Gastroesophageal sphincter (tissue), 3 donors: ENCODE data around the gene SMIM13.

ENCODE experiments used
- EP300 ChIP-seq: sonication (generic); formaldehyde crosslinking; IDR thresholded peaks from one replicate; pipeline ENCODE4 v1.6.1; 2017; ENCODE audit warnings: antibody characterized with exemption, mild to moderate bottlenecking
- POLR2A ChIP-seq, 2 donors: fragments of 450-650 bp; IDR thresholded peaks; one replicate each; pipeline ENCODE4 v1.6.1; 2017; ENCODE audit warnings: antibody characterized with exemption in 2 of 2, mild to moderate bottlenecking in 2 of 2, moderate library complexity in 1 of 2
- POLR2AphosphoS5 ChIP-seq: sonication (generic); formaldehyde crosslinking; IDR thresholded peaks from one replicate; pipeline ENCODE4 v1.6.1; 2017; ENCODE audit warnings: antibody characterized with exemption
- TF ChIP-seq, protein P1 (sequence below), 4 experiments: fragments of 200-600 bp in 2 of 4; fragments of 450-650 bp in 2 of 4; sonication (generic) in 1 of 4; IDR thresholded peaks; one replicate each; pipeline ENCODE4 v1.5.1; 2017 to 2019; ENCODE audit warnings: antibody characterized with exemption in 4 of 4, mild to moderate bottlenecking in 2 of 4, moderate library complexity in 2 of 4

DNA sequence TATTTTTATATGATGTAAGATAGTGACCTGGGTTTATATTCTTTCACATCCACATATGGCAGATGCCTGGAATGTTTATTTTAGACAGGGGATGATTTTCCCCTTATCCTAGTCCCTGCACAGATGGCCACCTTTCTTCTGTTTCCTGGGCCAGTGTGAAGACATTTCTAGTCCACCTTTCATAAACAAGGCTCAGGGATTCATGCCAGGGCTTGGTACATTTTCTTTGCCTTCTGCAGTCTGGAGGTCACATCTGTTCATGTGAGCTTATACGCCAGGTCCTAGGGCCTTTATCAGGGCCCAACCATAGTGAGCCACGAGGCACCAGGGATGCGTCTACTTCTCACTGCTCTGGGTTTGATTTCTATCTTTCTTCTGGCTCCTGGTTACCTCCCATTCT lies 55.9 kb downstream of the SMIM13 start:
- TF ChIP-seq, protein P1, sequence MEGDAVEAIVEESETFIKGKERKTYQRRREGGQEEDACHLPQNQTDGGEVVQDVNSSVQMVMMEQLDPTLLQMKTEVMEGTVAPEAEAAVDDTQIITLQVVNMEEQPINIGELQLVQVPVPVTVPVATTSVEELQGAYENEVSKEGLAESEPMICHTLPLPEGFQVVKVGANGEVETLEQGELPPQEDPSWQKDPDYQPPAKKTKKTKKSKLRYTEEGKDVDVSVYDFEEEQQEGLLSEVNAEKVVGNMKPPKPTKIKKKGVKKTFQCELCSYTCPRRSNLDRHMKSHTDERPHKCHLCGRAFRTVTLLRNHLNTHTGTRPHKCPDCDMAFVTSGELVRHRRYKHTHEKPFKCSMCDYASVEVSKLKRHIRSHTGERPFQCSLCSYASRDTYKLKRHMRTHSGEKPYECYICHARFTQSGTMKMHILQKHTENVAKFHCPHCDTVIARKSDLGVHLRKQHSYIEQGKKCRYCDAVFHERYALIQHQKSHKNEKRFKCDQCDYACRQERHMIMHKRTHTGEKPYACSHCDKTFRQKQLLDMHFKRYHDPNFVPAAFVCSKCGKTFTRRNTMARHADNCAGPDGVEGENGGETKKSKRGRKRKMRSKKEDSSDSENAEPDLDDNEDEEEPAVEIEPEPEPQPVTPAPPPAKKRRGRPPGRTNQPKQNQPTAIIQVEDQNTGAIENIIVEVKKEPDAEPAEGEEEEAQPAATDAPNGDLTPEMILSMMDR (IDR thresholded peaks at IDR 0.05): no peak
- no peak for TF ChIP-seq POLR2A (IDR thresholded peaks at IDR 0.05)
- no peak for TF ChIP-seq EP300
- TF ChIP-seq POLR2AphosphoS5: no peak
